GOT3 (cell line): Measurements from ENCODE around the gene LRP10.
"Not testable (repeated sequence)": the region's sequence is repeated elsewhere in the genome, so short reads cannot be mapped to it uniquely, and the experiment has no call there.

Source experiments
- DNase-seq: peaks from one replicate; lab custom pipeline; 2025; ENCODE audit warnings: mixed read lengths; lab: John Stamatoyannopoulos, UW

LRP10 gene

GRCh38 chr14:22871224-22872032 is at the start of gene LRP10:
LRP10 (plus strand) TSS chr14:22871740; CDS start chr14:22872304, 564 bp downstream.
- peak; percentile 51 for DNase-seq

GRCh38 chr14:22822016-22822570 is 49.4 kb upstream of the LRP10 start:
- no peak for DNase-seq

GRCh38 chr14:22822571-22823098 is 48.9 kb upstream of the LRP10 start:
- DNase-seq = no peak

DNA sequence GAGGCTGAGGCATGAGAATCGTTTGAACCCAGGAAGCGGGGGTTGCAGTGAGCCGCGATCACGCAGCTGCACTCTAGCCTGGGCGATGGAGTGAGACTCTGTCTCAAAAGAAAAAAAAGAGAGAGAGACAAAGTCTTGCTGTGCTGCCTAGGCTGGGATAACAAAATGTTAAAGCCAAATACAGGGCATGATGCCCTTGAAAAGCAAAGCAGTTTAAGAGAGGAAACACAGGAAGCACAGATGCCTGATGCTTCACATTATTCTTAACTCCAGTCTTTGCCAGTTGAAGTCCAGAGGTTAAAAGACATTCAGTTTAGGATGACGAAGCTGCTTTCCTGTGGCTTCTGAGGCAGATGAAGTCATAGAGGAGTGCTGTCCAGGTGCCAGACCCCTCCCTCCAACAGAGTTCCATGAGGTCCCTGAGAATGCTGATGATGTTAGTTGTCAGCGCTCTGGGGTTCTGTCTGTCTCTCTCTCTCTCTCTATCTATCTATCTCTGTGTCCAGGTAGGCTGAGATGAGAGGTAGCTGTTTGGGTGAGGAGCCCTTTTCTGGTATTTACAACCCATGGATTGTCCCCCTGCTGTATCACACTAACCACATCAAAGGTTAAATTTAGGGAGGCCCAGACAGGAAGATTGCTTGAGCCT is 46.7 kb upstream of the LRP10 start:
- no peak for DNase-seq

DNA sequence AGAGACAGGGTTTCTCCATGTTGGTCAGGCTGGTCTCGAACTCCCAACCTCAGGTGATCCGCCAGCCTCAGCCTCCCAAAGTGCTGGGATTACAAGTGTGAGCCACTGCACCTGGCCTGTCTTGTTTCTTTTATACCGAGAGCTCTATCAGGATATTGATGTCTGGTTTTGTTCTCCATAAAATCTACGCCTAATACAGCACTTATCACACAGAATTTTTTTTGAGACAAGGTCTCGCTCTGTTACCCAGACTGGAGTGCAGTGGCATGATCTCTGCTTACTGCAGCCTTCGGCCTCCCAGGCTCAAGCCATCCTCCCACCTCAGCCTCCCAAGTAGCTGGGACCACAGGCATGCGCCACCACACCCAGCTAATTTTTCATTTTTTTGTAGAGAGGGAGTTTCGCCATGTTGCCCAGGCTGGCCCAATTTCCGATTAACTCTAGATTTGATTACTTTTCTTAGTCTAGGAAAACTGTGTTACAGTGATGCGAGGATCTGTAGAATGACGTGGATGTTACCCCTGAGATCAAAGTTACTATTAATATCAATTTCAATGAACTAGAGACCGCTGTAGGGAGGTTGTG is 42.4 kb upstream of the LRP10 start:
- DNase-seq = not testable (repeated sequence)

DNA sequence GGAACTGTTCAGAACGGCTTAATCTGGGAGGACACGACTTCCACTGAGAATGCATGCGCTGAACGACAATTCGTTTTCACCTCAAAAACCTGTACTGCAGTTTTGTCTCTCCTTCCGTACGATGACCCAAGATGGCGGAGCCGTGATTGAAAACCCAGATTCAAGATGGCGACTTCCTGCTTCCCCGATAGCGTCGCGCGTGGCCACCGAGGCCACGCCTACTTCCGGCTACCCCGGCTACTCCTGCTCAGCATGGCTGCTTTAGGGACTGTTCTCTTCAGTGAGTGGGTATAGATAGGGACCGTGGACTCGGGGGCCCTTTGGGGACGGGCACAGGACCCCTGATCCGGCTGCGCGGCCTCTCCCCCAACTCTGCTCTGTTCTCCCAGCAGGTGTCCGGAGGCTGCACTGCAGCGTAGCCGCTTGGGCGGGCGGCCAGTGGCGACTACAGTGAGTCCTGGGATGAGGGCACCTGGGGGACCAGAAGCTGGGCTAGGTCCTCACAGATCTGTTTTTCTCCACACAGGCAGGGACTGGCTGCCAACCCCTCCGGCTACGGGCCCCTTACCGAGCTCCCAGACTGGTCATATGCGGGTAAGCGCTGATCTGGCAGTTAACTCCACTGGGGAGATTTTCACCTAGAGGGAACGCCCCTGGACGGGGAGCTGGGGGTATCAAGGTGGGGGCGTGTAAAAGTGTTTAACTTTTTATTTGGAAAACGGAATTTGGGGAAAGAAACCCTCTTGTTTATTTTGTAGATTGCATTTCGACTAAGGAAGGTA is 41.7 kb upstream of the LRP10 start, which contains the start of gene MRPL52:
MRPL52 (plus strand) TSS at position 227 of the 782 bp plus-strand sequence; CDS start at position 253, 26 bp downstream.
- DNase-seq = peak; percentile 19

- no peak for DNase-seq
These were observed 41.0 kb upstream of the LRP10 start for GRCh38 chr14:22830443-22831010.

DNA sequence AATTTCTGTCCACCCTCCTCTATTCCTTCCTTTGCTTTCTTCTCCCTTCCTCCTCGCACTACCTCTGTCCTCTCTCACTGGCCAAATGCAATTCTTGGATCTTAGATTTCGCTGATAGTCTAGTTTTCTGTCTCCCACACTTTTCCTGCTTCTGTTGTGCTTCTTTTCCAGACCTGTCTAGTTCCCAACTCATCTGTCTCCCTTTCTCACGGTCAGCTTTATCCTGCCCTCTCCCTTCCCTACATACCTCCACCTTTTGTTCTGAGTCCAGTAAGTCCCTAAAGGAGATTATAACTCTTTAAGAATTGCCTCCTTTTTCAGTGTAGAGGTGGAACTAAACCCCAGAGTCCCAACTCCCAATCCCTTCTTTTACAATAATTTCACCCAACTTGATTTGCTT is 36.0 kb upstream of the LRP10 start:
- DNase-seq = no peak

DNA sequence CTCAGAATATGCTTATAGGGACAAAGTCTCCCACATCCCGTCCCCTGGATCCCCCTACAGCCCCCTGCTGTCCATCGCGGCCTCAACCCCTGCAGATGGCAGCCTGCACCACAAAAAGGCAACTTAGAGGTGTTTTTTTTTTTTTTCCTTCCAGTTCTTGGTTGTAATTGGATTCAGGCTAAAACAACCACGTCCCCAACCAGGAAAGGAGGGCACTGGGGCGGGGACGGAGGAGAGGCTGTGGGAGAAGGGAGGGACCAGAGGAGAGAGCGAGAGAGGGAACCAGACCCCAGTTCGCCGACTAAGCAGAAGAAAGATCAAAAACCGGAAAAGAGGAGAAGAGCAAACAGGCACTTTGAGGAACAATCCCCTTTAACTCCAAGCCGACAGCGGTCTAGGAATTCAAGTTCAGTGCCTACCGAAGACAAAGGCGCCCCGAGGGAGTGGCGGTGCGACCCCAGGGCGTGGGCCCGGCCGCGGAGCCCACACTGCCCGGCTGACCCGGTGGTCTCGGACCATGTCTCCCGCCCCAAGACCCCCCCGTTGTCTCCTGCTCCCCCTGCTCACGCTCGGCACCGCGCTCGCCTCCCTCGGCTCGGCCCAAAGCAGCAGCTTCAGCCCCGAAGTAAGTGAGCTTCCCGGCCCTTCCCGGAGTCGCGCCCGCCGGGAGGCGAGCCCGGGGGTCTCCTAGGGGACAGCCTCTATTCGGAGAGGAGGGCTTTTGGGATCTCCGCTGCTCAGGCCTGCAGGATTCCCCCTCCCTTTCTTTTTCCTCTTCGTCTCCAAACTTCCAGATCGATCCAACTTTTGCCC is 35.0 kb upstream of the LRP10 start, which contains the start of gene MMP14:
MMP14 (plus strand) TSS at position 285 of the 813 bp plus-strand sequence; CDS start at position 518, 233 bp downstream.
- no peak for DNase-seq

DNA sequence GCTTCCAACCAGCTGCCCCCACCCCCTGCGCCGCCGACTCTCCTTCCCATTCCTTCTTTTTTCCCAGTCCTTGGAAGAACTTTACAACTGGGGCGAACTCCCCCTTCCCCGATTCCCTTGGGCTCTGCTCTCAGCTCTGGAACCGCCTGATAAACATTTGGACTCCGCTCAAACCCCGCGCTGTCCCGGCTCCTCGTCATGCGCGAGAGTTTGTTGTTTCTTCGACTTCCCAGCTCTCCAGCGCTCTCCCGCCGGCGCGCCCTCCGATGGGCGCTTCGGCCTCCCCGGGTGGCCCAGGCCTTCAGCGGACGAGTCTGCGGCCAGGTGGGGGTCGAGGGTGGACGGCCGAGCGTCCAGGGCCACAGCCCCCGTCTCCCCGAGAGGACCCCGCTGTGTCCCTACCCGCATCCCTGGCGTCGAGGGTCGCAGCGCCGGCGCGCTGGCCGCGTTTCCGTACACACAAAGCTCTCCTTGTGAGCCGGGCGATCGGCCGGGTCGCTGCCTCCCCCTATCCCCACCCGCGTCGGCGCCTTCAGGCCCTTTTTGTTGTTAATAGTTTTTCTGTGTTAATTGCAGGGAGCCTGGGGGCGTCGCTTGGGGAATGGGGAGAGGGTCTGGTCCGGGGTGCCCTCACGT is 34.3 kb upstream of the LRP10 start:
- no peak for DNase-seq

GRCh38 chr14:22837750-22838538 is 33.6 kb upstream of the LRP10 start:
- no peak for DNase-seq

DNA sequence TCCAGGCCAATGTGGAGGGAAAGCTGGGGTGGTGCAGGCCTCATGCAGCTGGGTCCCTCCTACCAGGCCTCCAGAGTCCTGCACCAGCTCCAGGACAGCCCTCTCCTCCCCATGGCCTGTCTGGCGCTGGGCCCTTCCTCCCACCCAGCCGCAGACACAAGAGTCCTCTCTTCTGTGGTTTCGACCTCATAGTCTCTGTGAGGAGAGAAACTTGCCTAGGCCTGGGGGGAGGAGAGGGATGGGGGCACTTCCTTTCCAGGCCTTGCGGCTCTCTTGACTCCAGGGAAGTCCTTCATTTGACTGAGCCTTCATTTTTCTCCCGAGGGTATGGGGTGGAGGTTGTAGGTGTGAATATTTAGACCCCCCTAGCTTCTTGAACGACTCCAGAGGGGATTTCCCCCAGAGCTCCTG is 32.9 kb upstream of the LRP10 start:
- DNase-seq = no peak

GRCh38 chr14:22839159-22839779 is 32.3 kb upstream of the LRP10 start:
- DNase-seq = no peak

DNA sequence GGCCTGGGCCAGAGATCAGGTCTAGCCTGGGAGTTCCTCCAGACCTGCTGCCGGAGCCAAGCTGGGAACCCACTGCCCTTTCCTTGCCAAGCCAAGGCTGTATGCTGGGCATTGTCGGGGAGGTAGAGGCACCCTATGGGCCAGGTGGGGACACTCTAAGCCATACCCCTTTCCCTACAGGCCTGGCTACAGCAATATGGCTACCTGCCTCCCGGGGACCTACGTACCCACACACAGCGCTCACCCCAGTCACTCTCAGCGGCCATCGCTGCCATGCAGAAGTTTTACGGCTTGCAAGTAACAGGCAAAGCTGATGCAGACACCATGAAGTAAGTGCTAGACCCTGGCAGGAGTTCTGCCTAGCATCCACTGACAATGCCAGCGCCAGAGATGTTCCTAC is 30.2 kb upstream of the LRP10 start:
- DNase-seq = no peak

DNA sequence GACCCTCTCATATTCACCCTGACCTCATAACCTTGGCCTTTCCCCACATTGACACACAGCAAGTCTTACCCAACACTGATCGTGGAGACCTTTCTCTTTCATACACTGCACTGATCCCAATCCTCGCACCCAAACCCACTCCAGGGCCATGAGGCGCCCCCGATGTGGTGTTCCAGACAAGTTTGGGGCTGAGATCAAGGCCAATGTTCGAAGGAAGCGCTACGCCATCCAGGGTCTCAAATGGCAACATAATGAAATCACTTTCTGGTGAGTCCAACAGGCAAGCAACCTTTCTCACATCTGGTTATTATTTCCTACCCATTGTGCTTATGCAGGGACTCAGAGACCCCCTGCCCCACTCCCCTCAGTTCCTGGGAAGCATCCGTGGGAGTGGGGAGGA is 29.8 kb upstream of the LRP10 start:
- no peak for DNase-seq

DNA sequence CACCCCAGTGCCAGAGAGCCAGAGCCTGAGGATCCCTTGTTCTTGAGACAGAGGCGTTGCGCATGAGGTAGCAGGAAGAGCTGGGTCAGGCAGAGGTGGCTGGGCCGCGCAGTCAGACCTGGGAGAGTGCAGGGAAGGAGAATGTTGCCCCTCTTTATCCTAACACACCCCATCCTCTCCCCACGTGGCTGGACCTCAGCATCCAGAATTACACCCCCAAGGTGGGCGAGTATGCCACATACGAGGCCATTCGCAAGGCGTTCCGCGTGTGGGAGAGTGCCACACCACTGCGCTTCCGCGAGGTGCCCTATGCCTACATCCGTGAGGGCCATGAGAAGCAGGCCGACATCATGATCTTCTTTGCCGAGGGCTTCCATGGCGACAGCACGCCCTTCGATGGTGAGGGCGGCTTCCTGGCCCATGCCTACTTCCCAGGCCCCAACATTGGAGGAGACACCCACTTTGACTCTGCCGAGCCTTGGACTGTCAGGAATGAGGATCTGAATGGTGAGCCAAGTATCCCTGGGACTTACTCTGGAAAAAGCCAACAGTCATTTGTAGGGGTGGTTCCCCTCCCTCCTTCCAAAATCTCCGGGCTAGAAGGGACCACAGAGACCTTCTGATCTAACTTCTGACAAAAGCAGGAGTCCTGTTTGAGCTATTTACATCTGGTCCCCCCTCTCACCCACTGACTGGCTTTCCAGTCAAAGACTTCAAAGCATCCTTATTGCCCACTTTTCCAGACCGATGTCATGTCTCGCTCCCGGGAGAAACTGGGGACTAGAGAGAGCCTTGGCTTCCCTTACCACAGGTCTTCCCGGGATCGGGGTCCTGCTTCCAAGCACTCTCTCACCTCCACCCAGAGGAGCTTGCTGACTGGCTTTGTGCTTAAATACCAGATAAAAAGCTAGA is 29.1 kb upstream of the LRP10 start:
- no peak for DNase-seq
